ENCODE measurements around the gene POLR1A. TPM values are rescaled to one million over a fixed set of nuclear protein-coding genes. Genes with fewer than 3 reads are reported as not detected.

The POLR1A gene
- total RNA-seq, 1 experiment from 2014 or later, result 47.4 TPM

Other genes with a start within 250 kb of the POLR1A start
- 99.2 and 118 TPM in 2 replicates for gene ST3GAL5, start 216.9 kb downstream of the POLR1A start, total RNA-seq (2014; rRNA removed; shearing (Covaris generic))
- gene PTCD3, start 349 bp upstream of the POLR1A start, total RNA-seq (2014; rRNA removed; shearing (Covaris generic)), result 127 and 175 TPM in 2 replicates
- 85.7 and 113 TPM in 2 replicates for gene IMMT, start 89.6 kb upstream of the POLR1A start, total RNA-seq (2014; rRNA removed; shearing (Covaris generic))
- gene MRPL35, start 93.6 kb upstream of the POLR1A start, total RNA-seq (2014; rRNA removed; shearing (Covaris generic)), result 82.6 and 91.3 TPM in 2 replicates
- 1.1 and 4.2 TPM in 2 replicates for gene REEP1, start 231.7 kb upstream of the POLR1A start, total RNA-seq (2014; rRNA removed; shearing (Covaris generic))